Measurements from ENCODE around the gene STYXL1.

STYXL1 gene

DNA sequence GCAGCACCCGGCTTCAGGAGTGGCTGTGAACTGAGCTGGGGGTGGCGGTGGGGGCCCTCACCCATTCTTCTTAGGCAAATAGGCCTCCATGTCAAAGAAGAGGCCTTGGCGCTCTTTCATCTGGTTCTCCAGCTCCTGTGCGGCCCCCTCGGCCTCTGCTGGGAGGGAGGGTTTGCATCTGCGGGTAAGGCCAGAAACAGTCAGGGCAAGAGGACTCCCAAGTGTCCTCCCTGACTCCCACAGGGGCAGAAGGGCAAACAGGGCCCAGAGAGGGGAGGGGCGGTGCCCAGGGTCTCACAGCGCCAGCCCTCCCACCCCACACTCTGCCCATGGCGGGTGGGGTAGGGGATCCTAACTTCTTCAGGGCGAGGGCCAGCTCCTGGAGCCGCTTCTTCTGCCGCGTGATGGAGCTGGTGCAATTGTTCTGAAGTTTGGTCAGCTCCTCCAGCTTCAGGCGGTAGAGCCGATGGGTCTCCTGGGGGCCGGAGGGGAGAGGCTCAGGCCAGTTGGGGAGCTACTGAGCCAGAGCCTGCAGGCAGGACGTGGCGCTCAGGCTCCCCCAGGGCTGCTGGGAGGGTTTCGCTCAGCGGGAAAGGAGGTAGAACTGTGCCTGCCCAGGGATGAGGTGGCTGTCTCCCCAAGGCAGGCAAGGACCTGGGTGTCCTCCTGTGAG, 55.6 kb downstream of the STYXL1 start:
- TF ChIP-seq, protein P1, sequence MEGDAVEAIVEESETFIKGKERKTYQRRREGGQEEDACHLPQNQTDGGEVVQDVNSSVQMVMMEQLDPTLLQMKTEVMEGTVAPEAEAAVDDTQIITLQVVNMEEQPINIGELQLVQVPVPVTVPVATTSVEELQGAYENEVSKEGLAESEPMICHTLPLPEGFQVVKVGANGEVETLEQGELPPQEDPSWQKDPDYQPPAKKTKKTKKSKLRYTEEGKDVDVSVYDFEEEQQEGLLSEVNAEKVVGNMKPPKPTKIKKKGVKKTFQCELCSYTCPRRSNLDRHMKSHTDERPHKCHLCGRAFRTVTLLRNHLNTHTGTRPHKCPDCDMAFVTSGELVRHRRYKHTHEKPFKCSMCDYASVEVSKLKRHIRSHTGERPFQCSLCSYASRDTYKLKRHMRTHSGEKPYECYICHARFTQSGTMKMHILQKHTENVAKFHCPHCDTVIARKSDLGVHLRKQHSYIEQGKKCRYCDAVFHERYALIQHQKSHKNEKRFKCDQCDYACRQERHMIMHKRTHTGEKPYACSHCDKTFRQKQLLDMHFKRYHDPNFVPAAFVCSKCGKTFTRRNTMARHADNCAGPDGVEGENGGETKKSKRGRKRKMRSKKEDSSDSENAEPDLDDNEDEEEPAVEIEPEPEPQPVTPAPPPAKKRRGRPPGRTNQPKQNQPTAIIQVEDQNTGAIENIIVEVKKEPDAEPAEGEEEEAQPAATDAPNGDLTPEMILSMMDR (IDR thresholded peaks at IDR 0.05; ENCODE audit: low read length, missing control alignments), result no peak
- no peak for DNase-seq (ENCODE audit: low read depth)
- no peak overlapping the region for H3K4me3 ChIP-seq (replicated peaks; ENCODE audit: low read depth, low read length)

DNA sequence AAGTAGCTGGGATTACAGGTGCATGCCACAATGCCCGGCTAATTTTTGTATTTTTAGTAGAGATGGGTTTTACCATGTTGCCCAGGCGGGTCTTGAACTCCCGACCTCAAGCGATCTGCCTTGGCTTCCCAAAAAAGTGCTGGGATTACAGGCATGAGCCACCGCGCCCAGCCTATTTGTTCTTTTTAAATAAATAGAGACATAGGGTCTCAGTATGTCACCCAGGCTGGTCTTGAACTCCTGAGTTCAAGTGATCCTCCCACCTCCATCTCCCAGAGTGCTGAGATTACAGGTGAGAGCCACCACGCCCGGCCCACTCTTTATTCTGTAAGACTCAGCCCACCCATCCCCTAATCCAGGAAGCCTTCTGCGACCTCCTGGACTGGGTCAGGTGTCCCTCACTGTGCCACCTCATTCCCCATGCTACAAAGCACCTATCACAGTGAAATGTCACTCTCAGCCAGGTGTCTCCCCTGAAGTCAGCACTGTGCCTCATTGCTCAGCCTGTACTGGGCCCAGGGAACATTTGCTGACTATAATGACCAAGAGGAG, 56.2 kb downstream of the STYXL1 start:
- no peak for DNase-seq (ENCODE audit: low read depth)
- TF ChIP-seq, protein P1 (IDR thresholded peaks at IDR 0.05; ENCODE audit: low read length, missing control alignments), result no peak
- no peak overlapping the region for H3K4me3 ChIP-seq (replicated peaks; ENCODE audit: low read depth, low read length)

DNA sequence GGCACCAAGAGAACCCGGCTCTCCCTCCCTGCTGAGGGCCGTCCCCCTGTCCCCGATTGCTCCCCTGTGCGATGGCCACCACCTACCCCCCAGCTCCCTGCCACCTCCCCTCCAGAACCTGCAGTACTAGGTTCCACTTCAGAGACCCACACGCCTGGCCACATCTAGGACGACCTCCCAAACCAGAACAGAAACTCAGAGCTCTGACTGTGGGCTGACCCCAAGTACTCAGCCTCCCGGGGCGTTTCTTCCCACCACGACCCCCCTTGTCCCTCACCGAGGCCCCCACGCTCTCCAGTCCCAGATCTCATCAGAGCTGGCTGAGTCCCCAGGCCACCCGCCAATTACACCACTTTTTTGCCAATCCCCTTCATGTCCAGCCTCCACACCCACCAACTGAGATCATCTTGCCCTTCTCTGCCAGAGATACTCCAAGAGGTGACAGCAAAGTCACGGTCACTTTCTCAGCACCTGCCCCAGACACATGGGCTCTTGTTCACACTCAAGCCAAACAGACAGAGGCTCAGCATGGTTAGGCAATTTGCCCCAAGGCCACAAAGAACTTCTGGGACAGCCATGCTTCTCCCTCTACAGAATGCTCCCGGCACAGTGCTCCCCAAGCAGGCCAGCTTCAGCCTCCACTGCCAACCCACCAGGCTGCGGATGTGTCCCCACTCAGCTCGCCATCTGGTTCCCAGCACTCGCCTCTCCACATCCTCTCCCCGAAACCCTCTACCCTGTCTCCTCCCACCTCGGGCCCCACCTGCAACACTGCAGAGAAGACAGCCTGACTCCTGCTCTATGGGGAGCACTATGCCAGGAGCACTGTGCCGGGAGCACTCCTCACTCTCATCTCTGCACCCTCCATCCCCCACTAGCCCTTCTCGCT, 58.1 kb downstream of the STYXL1 start:
- no peak for DNase-seq (ENCODE audit: low read depth)
- no peak overlapping the region for H3K4me3 ChIP-seq (replicated peaks; ENCODE audit: low read depth, low read length)
- TF ChIP-seq, protein P1 (IDR thresholded peaks at IDR 0.05; ENCODE audit: low read length, missing control alignments), result no peak

DNA sequence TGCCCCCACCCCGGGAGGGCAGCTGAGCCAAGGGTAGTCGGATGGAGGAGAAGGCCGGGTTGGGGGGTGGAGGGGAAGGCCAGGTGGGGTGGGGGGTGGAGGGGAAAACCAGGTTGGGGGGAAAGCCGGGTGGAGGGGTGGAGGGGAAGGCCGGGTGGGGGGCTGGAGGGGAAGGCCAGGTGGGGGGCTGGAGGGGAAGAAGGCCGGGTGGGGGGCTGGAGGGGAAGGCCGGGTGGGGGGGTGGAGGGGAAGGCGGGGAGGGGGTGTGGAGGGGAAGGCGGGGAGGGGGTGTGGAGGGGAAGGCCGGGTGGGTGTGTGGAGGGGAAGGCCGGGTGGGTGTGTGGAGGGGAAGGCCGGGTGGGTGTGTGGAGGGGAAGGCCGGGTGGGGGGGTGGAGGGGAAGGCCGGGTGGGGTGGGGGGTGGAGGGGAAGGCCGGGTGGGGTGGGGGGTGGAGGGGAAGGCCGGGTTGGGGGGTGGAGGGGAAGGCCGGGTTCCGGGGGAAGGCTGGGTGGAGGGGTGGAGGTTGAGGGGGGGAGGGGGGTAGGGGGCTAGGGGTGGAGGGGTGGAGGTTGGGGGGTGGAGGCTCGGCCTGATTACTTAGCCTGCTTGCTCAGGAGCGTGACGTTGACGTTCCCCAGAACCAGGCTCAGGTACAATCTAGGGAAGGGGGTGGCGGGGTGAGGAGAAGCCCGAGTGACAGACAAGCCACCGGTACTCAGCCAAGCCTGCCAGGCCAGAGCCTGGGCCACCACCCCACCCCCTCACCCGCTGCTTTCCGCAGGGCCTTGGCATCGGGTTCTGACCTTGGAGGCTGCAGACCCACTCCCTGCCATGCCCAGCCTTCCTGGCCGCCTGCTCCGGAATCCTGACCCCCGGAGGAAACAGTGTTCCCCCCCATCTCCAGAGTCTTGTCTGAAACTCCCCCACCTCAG, 59.0 kb downstream of the STYXL1 start:
- DNase-seq (ENCODE audit: low read depth), result no peak
- TF ChIP-seq, protein P1 (IDR thresholded peaks at IDR 0.05; ENCODE audit: low read length, missing control alignments), result no peak

DNA sequence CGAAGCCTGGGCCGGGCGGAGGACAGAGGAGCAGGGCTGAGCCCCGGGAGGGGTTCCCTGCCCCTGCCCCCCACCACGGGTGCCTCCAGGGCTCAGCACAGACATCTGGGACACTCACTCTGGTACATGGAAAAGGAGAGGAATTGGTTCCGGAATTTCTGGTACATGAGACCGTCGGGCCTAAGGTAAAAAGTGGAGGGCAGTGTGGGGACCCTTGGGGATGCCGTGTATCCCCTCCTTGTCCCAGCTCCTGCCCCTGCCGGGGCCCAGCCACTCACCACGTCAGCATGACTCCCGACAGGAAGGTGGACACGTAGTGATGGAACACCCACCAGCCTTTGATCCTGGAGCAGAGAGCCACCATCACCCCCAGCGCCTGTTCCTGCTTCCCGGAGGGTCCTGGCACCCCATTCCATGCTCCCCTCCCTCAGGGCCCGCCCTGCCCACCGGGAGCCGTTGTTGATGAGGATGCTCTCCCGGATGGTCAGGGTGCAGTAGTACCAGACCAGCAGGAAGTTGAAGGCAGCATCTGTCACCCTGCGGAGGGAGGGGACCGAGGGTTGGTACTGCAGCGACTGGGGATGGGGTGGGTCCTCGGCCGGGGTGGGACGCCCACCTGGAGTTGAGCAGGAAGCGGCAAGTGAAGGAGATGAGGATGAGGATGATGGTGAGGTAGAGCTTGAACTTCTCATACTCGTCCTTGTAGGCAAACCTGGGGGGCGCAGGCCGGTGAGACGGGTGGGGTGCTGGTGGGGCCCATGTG, 59.8 kb downstream of the STYXL1 start:
- no peak for DNase-seq (ENCODE audit: low read depth)
- no peak overlapping the region for H3K4me3 ChIP-seq (replicated peaks; ENCODE audit: low read depth, low read length)
- TF ChIP-seq, protein P1 (IDR thresholded peaks at IDR 0.05; ENCODE audit: low read length, missing control alignments), result no peak

More for the DNA sequence above, 59.0 kb downstream of the STYXL1 start:
- H3K4me3 ChIP-seq (replicated peaks; ENCODE audit: low read depth, low read length), result no peak overlapping the region
